ENCODE results near the gene LUZP2.

The LUZP2 gene

DNA sequence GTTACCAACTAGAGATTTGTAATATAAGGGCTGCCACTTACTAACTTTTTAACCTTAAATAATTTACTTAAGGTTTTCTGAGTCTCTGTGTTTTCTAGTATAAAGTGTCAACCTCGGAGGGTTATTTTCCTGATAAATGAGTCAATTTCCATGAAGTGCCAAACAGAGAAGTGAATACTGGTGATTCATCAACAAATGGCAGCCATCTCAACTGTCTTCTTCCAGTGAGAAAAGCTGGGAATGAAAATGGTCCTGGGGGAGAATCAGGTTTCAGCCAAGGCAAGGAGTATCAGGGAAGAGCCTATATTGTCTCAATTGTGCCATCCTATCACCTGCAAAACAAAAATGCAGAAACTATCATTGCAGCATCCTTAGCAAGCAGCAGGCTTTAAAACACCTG is 129.1 kb downstream of the LUZP2 start:
- no peak for TF ChIP-seq ZFX (IDR thresholded peaks at IDR 0.05)
- TF ChIP-seq, protein P1, sequence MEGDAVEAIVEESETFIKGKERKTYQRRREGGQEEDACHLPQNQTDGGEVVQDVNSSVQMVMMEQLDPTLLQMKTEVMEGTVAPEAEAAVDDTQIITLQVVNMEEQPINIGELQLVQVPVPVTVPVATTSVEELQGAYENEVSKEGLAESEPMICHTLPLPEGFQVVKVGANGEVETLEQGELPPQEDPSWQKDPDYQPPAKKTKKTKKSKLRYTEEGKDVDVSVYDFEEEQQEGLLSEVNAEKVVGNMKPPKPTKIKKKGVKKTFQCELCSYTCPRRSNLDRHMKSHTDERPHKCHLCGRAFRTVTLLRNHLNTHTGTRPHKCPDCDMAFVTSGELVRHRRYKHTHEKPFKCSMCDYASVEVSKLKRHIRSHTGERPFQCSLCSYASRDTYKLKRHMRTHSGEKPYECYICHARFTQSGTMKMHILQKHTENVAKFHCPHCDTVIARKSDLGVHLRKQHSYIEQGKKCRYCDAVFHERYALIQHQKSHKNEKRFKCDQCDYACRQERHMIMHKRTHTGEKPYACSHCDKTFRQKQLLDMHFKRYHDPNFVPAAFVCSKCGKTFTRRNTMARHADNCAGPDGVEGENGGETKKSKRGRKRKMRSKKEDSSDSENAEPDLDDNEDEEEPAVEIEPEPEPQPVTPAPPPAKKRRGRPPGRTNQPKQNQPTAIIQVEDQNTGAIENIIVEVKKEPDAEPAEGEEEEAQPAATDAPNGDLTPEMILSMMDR (conservative IDR thresholded peaks at IDR 0.05), result no peak
- no peak overlapping the region for H3K27ac ChIP-seq

DNA sequence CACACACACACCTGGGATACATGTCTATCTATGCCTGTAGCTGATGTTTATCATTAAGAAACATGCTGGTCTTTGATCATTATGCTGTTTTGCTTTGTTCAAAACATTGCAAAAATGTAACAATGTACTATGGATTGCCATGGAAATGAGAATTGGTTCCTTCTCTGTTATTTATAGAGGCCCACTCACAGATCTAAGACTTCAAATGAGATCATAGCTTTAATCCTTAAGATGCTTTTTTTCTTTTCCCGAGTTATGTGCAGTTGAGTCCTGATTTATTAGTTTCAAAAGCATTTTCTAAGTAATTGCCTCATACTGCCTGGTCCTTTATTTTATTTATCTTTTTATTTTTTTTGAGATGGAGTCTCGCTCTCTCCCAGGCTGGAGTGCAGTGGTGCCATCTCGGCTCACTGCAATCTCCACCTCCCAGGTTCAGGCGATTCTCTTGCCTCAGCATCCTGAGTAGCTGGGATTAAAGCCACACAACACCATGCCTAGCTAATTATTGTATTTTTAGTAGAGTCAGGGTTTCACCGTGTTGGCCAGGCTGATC is 131.4 kb downstream of the LUZP2 start:
- no peak for TF ChIP-seq ZFX (IDR thresholded peaks at IDR 0.05)

DNA sequence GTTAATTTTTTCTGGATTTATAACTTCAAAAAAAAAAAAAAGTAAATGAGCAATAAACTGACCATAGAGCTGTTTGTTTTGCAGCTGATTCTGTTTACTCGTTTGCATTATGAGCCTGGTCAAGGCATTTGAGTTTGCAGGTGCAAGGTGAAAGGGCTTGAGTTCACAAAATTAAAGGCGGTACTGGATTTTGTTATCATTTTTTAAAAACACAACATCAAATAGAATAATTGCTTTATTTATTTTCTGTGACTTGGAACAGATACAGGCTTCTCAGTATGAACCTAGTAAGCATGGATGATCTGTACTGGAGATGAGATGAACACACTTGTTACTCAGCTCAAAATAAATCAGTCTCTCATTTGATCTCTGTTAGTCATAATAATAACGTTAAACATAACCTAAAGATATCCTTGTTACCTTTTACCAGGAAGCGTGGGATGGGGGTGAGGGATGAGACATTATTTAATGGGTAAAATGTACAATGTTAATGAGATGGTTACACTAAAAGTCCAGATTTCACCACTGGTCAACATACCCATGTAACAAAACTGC is 137.8 kb downstream of the LUZP2 start:
- TF ChIP-seq ZFX (IDR thresholded peaks at IDR 0.05), result no peak
- TF ChIP-seq, protein P1 (conservative IDR thresholded peaks at IDR 0.05), result no peak
- H3K27ac ChIP-seq, result no peak overlapping the region

More for the DNA sequence above, 131.4 kb downstream of the LUZP2 start:
- H3K27ac ChIP-seq, result no peak overlapping the region

DNA sequence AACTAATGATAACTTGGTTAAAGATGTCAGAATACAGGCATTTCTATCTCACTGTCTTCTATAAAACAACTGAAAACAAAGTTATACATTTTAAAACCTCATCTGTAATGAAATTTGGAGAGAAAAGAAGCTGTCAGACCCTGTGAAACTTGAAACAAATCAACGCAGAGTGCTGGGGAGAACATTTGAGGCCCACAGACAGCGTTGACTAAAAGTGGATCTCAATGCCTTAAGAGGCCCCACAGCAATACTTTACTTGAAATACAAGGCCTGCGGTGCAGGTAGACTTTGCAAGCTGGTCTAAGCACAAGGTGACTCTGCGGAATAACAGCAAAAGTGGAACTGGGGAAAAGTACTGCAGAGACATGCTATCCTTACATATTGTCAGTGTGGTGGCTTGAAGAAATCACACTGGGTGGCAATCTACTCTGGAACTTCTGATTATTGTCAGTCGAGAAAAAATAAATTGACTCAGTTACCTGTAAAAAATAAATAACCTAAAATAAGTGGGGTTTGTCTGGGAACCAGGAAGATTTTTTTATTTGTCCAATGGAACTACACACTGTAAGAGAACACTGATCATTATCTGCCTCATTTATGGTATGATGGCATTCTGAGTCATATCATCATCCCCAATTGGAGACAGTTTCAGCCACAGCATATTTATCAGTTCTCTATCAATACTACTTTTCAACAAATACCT is 138.9 kb downstream of the LUZP2 start:
- peak overlapping the region; percentile 90; the same call in 1 of the 2 replicates for H3K27ac ChIP-seq
- 0 out of 2 replicates have a peak, but pooled peaks have one; percentile 11 for TF ChIP-seq ZFX (IDR thresholded peaks at IDR 0.05)
- TF ChIP-seq, protein P1 (conservative IDR thresholded peaks at IDR 0.05), result no peak

DNA sequence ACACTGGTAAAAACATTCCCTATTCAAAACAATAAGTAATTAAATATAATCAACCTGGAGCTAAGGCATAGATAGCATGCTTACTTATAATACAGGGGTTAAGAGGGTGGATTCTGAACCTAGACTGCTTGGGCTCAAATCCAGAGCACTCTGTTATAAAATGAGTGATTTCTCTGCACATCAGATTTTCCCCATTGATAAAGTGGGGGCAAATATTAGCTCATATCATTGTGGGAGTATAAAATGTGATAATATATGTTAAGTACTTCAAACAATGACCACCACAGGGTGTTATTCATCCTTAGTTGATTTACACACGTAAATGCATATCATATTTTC is 139.4 kb downstream of the LUZP2 start:
- no peak for TF ChIP-seq ZFX (IDR thresholded peaks at IDR 0.05)
- TF ChIP-seq, protein P1 (conservative IDR thresholded peaks at IDR 0.05), result no peak
- no peak overlapping the region for H3K27ac ChIP-seq

DNA sequence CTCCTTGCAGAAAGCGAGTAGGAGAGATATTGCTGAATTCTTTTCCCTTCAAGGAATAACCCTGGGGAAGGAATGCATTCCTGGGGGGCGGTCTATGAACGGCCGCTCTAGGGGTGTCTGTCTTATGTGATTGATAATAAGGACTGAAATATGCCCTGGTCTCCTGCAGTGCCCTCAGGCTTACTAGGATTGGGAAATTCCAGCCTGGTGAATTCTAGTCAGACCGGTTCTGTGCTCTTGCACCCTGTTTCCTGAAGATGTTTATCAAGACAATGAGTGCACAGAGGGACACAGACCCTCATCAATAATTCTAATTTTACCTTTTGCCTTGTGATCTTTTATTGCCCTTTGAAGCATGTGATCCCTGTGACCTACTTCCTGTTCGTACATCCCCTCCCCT is 140.7 kb downstream of the LUZP2 start:
- TF ChIP-seq, protein P1 (conservative IDR thresholded peaks at IDR 0.05), result no peak
- no peak for TF ChIP-seq ZFX (IDR thresholded peaks at IDR 0.05)
- H3K27ac ChIP-seq, result peak overlapping the region; percentile 29; the same call in 1 of the 2 replicates

DNA sequence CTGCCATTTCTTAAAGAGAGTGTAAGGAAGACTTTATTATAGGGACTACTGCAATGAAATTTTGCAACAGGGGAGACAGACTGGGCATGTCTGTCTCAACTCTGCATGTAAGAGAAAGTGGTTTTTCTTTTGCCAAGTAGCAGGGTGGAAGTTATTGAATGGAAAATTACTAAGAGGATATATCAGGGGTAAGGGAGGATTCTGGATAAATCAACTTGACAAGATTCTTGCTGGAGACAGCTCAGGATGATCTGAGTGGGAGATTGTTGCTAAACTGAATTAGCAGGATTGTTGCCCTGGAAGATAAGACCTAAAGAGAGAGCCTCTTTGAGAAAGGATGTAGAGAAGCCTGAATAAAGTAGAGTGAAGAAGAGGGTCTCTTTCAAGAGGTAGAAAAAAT is 145.8 kb downstream of the LUZP2 start:
- TF ChIP-seq, protein P1 (conservative IDR thresholded peaks at IDR 0.05), result no peak
- TF ChIP-seq ZFX (IDR thresholded peaks at IDR 0.05), result no peak
- no peak overlapping the region for H3K27ac ChIP-seq
